Esophagus (tissue), 2 donors: ENCODE results near the gene RNF182. TPM values are rescaled to one million over a fixed set of nuclear protein-coding genes. Genes with fewer than 3 reads are reported as not detected.

Experiments
- H3K27ac ChIP-seq, 2 donors: one replicate each; pipeline ENCODE4 v1.5.1; 2013; ENCODE audit warnings: low read depth in 2 of 2, mild to moderate bottlenecking in 2 of 2, inconsistent platforms in 1 of 2, low read length in 1 of 2, moderate library complexity in 1 of 2
- H3K27me3 ChIP-seq, 2 donors: one replicate each; pipeline ENCODE4 v1.6.1; 2013; ENCODE audit warnings: low read length in 2 of 2, control low read depth in 1 of 2, mild to moderate bottlenecking in 1 of 2; ENCODE audit not compliant: insufficient read depth in 2 of 2, control insufficient read depth in 1 of 2
- H3K36me3 ChIP-seq, 2 donors: one replicate each; pipeline ENCODE4 v1.6.1; 2013; ENCODE audit warnings: low read length in 1 of 2; ENCODE audit not compliant: control insufficient read depth in 2 of 2, insufficient read depth in 2 of 2
- H3K4me1 ChIP-seq, 2 donors: one replicate each; pipeline ENCODE4 v1.6.1; 2013; ENCODE audit warnings: low read length in 1 of 2; ENCODE audit not compliant: control insufficient read depth in 2 of 2, insufficient read depth in 2 of 2
- H3K4me3 ChIP-seq, 2 donors: one replicate each; pipeline ENCODE4 v1.5.1; 2013; ENCODE audit warnings: low read length in 2 of 2, mild to moderate bottlenecking in 2 of 2, low read depth in 1 of 2, moderate library complexity in 1 of 2
- H3K9me3 ChIP-seq, 2 donors: one replicate each; pipeline ENCODE4 v1.6.1; 2013; ENCODE audit warnings: mild to moderate bottlenecking in 2 of 2, low read depth in 1 of 2, low read length in 1 of 2, moderate library complexity in 1 of 2; ENCODE audit not compliant: control insufficient read depth in 2 of 2, insufficient read depth in 1 of 2
- WGBS, 2 donors: extraction: QIAGEN DNeasy Blood & Tissue Kit; methylation state at CpG; one replicate each; pipeline ENCODE4 v1.1.7; 2013; 5-methylcytosine and 5-hydroxymethylcytosine counted together
- polyA plus RNA-seq, 2 donors: library from polyadenylated mRNA; stranded (reverse); fragments of 200-250 nt; gene quantifications; one replicate each; pipeline ENCODE4 v1.2.3, GENCODE V29; 2013
- donor health status: healthy with polysubstance abuse.
- donor health status: Bipolar disorder and iron deficiency.

The RNF182 gene
- polyA plus RNA-seq, 2 donors, result 0.06 to 0.08 TPM

- Histone ChIP-seq H3K4me3 (no peak overlapping the region), H3K36me3 (no peaks in the 10 kb centered on the region), H3K4me1 (no peaks in the 10 kb centered on the region), H3K27me3 (no peaks in the 10 kb centered on the region), H3K27ac (no peak overlapping the region), H3K9me3 (no peaks in the 10 kb centered on the region)
- WGBS, 2 donors, result 85 to 92% methylated on average over 6 of the region's 6 CpGs
Measured at GRCh38 chr6:13991393-13991792, 66.6 kb downstream of the RNF182 start.

- H3K4me3 ChIP-seq, result no peak overlapping the region
- WGBS, 2 donors, result 79 to 83% methylated on average over 5 of the region's 5 CpGs
Measured at GRCh38 chr6:13992417-13993055, 67.8 kb downstream of the RNF182 start.

GRCh38 chr6:13993416-13993815 lies 68.7 kb downstream of the RNF182 start:
- Histone ChIP-seq H3K4me1 (no peaks in the 10 kb centered on the region), H3K27ac (no peak overlapping the region), H3K27me3 (no peaks in the 10 kb centered on the region), H3K36me3 (no peaks in the 10 kb centered on the region), H3K4me3 (no peak overlapping the region), H3K9me3 (peaks cover 0 to 1% of the 10 kb centered on the region in 2 donors)
- WGBS, 2 donors, result 74 to 90% methylated on average over 2 of the region's 2 CpGs

More at GRCh38 chr6:13992417-13993055, 67.8 kb downstream of the RNF182 start:
- H3K27me3 ChIP-seq, result no peaks in the 10 kb centered on the region
- no peaks in the 10 kb centered on the region for H3K4me1 ChIP-seq
- H3K27ac ChIP-seq, result no peak overlapping the region
- H3K36me3 ChIP-seq, result no peaks in the 10 kb centered on the region
- H3K9me3 ChIP-seq, result no peaks in the 10 kb centered on the region

- WGBS, 2 donors, result 80 to 86% methylated on average over 3 of the region's 3 CpGs
- peaks cover 0 to 2% of the 10 kb centered on the region in 2 donors for H3K27me3 ChIP-seq
- H3K36me3 ChIP-seq, result no peaks in the 10 kb centered on the region
- H3K4me3 ChIP-seq, result no peak overlapping the region
- H3K27ac ChIP-seq, result no peak overlapping the region
- no peaks in the 10 kb centered on the region for H3K4me1 ChIP-seq
- peaks cover 2 to 5% of the 10 kb centered on the region in 2 donors for H3K9me3 ChIP-seq
Measured at GRCh38 chr6:13998356-13998755, 73.6 kb downstream of the RNF182 start.

- Histone ChIP-seq H3K9me3 (peaks cover 2 to 5% of the 10 kb centered on the region in 2 donors), H3K27ac (no peak overlapping the region), H3K36me3 (no peaks in the 10 kb centered on the region), H3K4me3 (no peak overlapping the region), H3K27me3 (peaks cover 0 to 2% of the 10 kb centered on the region in 2 donors), H3K4me1 (no peaks in the 10 kb centered on the region)
- 71 to 78% methylated on average over 3 of the region's 3 CpGs for WGBS, 2 donors
Measured at GRCh38 chr6:14000901-14001300, 76.1 kb downstream of the RNF182 start.

- Histone ChIP-seq H3K36me3 (no peaks in the 10 kb centered on the region), H3K9me3 (peaks cover 2 to 5% of the 10 kb centered on the region in 2 donors), H3K4me1 (no peaks in the 10 kb centered on the region), H3K4me3 (no peak overlapping the region), H3K27ac (no peak overlapping the region), H3K27me3 (peaks cover 0 to 2% of the 10 kb centered on the region in 2 donors)
- 41 to 54% methylated on average over 13 of the region's 13 CpGs for WGBS, 2 donors
Measured at GRCh38 chr6:14001329-14002012, 76.7 kb downstream of the RNF182 start.

- Histone ChIP-seq H3K4me3 (no peak overlapping the region), H3K36me3 (no peaks in the 10 kb centered on the region), H3K27me3 (peaks cover 0 to 2% of the 10 kb centered on the region in 2 donors), H3K9me3 (peaks cover 2 to 5% of the 10 kb centered on the region in 2 donors), H3K4me1 (no peaks in the 10 kb centered on the region), H3K27ac (no peak overlapping the region)
- 94 to 95% methylated on average over 42 to 47 of the region's 47 CpGs for WGBS, 2 donors
Measured at GRCh38 chr6:14002176-14002947, 77.6 kb downstream of the RNF182 start.

- Histone ChIP-seq H3K36me3 (no peaks in the 10 kb centered on the region), H3K27me3 (peaks cover 0 to under 1% of the 10 kb centered on the region in 2 donors), H3K4me1 (no peaks in the 10 kb centered on the region), H3K9me3 (peaks cover 2% of the 10 kb centered on the region in 2 donors), H3K27ac (no peak overlapping the region), H3K4me3 (no peak overlapping the region)
- 85 to 86% methylated on average over 9 of the region's 9 CpGs for WGBS, 2 donors
Measured at GRCh38 chr6:14004258-14004657, 79.5 kb downstream of the RNF182 start.

- Histone ChIP-seq H3K4me3 (no peak overlapping the region), H3K4me1 (no peaks in the 10 kb centered on the region), H3K27ac (no peak overlapping the region), H3K9me3 (no peaks in the 10 kb centered on the region), H3K36me3 (no peaks in the 10 kb centered on the region), H3K27me3 (no peaks in the 10 kb centered on the region)
- WGBS, 2 donors, result 86% methylated on average over 5 of the region's 5 CpGs
Measured at GRCh38 chr6:14008809-14009208, 84.1 kb downstream of the RNF182 start.
